HuH-7.5 (cell line): ENCODE results near the gene GMPR2.

Source experiments
- DNase-seq: peaks from one replicate; pipeline ENCODE4 v3.0.0; 2011; ENCODE audit warnings: low spot score

Gene GMPR2

GRCh38 chr14:24268225-24268624 lies 35.5 kb downstream of the GMPR2 start:
- no peak for DNase-seq

DNA sequence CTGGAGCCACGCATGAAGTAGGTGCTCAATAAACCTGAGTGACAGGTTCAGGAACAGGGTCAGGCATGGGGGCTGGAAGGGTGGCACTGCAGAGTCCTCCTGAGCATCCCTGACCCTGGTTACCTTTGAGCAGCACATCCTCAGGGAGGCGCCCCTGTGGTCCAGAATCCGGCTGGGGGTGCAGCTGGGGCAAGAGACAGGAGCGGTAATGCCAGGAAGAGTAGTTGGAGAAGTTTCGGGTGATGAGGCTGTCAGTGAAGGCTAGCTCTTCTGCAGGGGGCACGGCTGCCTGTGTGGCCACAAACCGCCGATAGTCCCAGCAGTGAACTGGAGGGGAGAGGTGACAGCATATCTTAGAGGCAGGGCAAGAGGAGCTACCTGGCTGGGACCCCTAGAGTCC lies 36.6 kb downstream of the GMPR2 start:
- no peak for DNase-seq

DNA sequence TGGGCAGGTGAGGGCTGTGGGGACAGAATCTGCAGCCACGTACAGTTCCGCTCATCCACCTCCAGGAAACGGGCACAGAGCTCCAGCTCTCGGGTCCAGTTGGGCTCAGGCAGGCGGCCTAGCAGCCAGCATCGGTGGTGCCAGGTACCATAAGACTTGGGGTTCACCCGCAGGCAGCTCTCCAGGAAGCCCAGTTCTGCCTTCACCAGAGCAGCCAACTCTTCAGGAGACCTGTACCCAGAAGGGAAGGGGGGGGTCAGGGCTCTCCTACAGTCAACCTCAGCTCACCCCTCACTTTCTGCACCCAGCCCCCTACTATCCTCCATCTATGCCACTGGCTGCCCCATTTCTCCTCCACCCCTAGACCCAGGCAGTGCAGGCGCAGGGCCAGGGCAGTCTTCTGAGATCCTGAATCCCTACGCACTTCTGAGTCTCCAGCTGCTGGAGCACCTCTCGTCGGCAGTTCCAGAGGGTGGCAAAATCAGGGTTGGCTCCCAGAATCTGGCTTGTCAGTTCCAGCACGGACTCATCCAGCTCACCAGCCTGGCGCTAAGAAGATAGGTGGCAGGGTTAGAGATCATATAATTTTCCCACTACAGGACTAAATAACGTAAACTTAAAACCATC lies 37.3 kb downstream of the GMPR2 start:
- no peak for DNase-seq

DNA sequence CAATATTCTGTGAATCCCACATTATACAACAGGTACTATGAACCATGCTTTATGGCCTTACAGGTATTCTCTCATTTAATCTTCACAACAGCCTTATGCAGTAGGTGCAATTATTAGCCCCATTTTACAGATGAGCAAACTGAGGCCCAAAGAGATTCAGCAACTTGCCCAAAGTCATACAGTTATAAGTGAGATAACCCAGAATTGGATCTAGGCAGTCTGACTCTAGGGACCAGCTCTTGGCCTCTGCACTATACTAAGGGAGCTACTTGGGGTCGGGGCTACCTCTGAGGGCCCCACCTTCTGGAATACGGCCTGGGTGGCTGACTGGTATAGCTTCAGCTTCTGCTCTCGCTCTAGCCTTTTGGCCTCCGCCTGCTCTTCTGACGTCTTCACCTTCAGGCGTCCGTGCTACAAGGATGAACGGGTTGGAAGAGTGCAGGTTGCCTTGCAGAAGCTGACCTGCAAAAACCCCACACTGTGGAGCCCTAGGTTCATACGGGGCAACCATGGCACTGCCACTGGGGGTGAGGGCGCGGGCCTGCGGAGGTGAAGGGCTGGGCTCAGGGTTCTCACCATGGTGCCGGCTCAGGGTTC lies 37.9 kb downstream of the GMPR2 start:
- no peak for DNase-seq

DNA sequence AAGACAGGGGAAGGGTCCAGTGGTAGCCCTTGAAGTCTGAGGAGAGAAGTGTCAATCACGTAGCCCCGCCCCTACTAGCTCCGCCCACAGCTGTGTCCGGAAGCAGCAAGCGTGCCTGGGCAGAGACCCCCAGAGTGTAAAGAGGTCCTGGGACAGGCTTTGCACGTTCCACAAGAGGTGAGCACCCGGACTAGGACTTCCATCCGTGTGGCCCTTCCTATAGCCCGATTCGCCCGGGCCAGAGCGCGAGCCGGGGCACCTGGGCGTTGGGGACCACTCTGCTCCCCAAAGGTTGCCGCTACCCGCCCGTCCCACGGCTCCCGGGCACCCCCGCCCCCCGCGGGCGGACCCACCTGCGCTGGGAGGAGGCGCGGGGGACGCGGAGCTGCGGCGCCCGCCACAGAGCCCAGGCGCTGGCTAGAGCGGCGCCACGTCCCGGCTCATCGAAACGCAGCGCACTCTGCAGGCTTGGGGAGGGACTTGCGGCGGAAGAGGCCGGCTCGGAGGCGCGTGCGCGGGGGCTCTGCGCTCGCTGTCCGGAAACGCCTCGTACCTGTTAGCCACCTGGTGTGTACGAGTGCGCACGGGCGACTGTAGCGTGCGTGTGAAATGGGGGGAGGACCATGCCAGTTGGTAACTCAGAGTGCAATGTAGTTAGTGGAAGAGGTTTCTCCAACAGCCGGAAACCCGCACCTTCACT lies 38.6 kb downstream of the GMPR2 start, which contains the start of gene RABGGTA:
RABGGTA (minus strand) TSS at position 464 of the 700 bp plus-strand sequence. CDS start 482 bp downstream, outside the sequence.
- peak; percentile 96 for DNase-seq

DNA sequence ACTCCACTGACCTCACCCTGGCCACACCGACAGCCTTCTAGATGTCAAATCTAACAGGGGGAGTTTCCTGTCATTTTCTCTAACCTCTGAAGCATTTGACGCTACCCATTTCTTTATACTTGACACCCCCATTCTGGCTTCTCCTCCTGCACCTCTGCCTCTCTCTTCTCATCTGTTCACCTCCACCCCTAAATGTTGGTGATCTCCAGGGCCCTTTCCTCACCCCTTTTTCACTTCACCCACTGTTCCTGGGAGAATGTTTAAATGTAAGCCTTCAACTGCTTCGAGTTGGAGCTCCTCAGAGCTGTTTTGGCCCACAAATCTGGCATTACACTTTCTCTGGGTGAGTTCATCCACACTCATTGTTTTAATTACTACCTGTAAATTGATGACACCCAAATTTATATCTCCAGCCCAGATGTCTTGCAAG lies 39.1 kb downstream of the GMPR2 start:
- no peak for DNase-seq

DNA sequence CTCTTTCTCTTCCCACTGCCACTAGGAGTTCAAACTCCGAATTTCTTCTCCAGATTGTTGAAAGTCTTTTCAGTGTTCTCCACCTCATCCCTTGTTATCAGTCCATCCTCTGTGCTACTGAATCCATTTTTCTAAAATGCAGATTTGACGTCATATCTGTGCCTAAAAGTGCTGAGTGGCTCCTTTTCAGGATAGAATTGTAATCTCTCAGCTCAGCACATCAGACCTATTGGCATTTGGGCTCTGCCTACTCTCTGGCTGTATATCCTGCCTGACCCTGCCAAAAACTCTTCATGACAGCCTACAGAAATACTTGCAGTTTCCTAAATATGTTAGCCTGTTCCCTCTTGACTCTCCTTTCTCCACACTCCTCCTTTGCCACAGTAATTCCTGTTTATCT lies 39.7 kb downstream of the GMPR2 start:
- DNase-seq: no peak

DNA sequence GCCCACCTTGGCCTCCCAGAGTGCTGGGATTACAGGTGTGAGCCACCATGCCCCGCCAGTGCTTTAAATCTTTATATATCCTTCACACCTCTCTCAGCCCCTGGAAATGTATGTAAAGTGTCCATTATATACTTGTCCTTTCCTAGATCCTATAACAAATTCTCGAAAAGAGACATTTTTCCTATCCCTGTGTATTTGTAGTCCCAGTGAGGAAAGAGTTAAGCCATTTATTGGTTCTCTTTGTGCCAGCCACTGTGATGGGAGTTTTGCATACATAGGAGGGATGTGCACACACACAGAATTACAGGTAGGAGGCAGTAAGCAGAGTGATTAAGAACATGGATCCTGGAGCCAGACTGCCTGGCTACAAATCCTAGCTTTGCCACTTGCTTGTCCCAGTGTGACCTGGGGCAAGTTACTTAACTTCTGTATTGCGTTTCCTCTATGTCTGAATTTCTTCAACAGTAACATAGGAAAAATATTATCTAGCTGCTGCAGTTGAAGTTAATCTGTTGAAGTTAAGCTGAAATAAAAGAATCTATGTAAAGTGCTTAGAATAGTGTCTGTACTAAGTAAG lies 40.8 kb downstream of the GMPR2 start:
- no peak for DNase-seq

DNA sequence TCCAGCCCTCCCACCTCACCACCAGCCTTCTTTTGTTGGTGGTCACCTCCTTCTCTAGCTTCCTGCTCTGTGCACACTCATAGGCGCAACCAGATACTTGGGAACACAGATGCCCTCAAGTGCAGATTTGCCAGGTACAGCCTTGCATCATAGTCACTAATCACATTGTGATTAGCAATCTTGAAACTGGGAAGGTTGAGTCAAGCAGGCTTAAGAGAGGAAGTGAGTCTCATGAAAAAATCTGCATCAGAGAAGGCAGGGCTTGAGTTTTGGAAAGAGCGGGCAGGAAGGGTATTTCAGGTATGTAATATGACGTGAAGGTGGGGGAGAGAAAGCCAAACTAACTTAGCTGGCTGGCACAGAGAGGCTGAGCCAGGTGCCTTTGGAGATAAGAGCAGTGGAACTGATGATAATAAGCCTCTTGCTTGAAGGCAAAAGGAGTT lies 41.4 kb downstream of the GMPR2 start:
- DNase-seq: no peak

- no peak for DNase-seq
Observed at GRCh38 chr14:24277071-24277470, 44.3 kb downstream of the GMPR2 start.

DNA sequence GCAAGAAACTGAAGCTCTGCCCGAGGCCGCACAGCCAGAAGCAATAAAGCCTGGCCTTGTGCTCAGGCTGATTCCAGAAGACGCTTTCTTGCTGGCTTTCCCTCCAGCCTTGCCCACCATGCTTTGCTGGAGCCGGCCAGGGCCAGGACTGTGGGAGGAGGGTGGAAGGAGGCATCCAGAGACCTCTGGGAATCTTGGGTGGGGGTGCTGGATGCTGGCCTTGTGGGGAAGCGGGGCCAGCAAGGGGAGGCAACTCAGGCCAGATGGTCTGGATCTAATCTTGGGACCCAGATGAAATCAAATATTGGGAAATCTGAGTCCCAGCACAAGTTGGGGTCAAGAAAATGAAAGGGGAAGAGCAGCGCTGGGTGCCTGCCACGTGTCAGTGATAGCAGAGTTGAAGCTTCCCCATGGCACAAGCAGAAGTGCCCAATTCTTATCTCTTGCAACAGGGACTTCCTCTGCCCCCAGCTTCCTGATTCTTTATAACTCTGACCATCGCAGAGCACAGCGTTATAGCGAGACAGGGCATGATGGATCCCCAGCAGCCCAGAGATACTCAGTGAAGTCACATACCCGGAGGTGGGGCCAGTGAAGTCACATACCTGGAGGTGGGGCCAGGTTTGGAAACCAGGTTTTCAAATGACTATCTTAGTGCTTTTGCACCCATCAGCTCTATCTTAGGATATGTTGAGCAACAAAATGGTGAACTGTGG lies 45.0 kb downstream of the GMPR2 start:
- no peak for DNase-seq

GRCh38 chr14:24278424-24278823 lies 45.7 kb downstream of the GMPR2 start:
- DNase-seq: no peak

DNA sequence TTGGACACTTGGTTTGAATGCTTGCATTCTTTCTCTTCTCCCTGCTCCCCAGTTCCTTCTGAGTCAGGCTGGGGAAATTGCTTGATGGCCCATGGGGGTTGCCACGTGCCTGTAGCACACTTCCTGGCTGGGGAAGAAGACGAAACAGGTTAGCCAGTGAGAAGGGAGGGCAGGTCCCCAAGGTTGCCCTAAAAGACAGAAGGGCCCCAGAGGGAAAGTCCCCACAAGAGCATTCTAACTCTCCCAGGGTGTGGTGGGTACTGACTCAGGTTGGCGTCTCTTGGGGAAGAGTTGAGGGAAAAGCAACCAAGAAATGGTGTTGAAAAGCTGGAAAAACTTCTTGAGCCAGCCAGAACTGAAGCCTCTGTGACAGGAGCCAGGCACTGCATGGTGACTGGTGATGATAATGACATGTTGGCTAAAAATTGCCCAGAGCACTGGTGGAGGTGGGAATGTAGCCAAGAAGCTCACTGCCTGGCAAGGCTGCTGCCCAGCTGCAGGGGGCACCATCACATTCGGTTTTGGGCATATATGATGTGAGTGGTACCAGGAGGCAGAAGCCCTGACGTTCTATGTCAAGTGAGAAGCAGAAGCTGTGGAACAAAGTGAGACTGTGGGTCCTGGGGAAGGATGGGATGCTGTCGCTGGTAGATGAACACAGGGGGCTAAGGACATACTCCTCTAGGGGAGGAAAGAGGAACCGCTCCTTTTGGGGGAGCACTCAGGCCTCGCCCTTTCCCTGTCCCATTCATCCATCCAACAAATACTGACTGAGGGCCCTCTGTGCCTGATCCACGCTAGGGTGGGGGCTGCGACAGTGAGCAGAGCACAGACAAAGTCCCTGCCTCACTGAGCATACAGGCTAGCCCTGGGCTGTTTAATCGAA lies 46.8 kb downstream of the GMPR2 start:
- DNase-seq: no peak

DNA sequence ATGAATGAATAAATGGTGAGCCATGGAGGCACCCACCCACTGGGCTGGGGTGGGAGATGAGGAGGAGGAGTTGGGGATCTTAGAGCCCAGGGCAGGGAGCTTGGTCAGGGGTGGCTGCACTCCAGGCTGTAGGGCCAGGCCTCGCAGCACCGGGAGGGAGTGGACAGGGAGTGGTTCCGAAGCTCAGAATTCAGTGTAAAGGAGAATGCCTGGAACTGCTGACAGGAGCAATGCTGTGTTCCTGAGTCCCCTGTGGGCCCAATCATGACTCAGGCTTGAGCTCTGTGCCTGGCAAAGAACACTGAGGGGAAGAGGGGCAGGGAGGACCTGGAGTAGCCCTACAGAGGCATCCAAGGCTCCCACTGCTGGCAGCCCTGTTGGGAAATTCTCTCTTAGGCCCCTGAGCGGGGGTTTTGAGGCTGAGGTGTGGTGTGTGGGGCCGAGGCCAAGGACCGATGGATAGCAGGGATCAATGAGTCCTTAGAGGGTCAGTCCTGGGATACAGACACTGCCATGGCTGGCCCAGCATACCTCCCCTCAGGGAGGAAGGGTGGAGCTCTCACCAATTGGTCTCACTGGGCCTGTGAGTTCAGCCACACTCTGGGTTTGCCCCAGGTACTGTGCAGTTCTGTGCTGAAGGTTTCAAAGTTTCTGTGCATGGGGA lies 48.2 kb downstream of the GMPR2 start:
- no peak for DNase-seq

DNA sequence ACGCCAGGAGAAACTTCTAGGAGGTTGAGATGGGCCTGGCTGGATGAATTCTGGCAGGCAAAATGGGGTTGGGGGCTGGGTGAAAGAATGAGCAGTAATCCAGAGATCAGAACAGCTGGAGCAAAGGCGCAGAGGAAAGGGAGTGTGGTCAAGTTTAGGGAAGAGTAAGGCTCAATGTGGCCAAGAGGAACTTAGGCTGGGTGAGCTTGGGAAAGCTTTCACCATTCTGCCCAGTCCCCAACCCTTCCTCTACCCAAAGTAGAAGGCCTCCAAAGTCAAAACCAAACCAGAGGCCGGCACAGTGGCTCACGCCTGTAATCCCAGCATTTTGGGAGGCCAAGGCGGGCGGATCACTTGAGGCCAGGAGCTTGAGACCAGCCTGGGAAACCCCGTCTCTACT lies 48.9 kb downstream of the GMPR2 start:
- no peak for DNase-seq

- no peak for DNase-seq
Observed at GRCh38 chr14:24282736-24283135, 50.0 kb downstream of the GMPR2 start.

- DNase-seq: no peak
Observed at GRCh38 chr14:24283796-24284460, 51.2 kb downstream of the GMPR2 start.

- no peak for DNase-seq
Observed at GRCh38 chr14:24284501-24285035, 51.8 kb downstream of the GMPR2 start.

- no peak for DNase-seq
Observed at GRCh38 chr14:24285351-24285750, 52.6 kb downstream of the GMPR2 start.

GRCh38 chr14:24286996-24287395 lies 54.3 kb downstream of the GMPR2 start:
- DNase-seq: no peak
